Muscle layer of duodenum (tissue), 2 donors: Measurements from ENCODE around the gene ARL4C.

Experiments used
- H3K27ac ChIP-seq: one replicate; pipeline ENCODE4 v1.7.0; 2013; ENCODE audit warnings: mild to moderate bottlenecking, low read length
- H3K27me3 ChIP-seq: one replicate; pipeline ENCODE4 v1.7.0; 2013; ENCODE audit warnings: low read depth, mild to moderate bottlenecking, control low read depth, low read length
- H3K36me3 ChIP-seq, 2 donors: one replicate each; pipeline ENCODE4 v1.7.0; 2013; ENCODE audit warnings: low read length in 2 of 2, control low read depth in 1 of 2, mild to moderate bottlenecking in 1 of 2; ENCODE audit not compliant: insufficient read depth in 2 of 2, control insufficient read depth in 1 of 2
- H3K4me1 ChIP-seq, 2 donors: one replicate each; pipeline ENCODE4 v1.7.0; 2013; ENCODE audit warnings: low read length in 2 of 2, mild to moderate bottlenecking in 2 of 2, control low read depth in 1 of 2, moderate library complexity in 1 of 2; ENCODE audit not compliant: insufficient read depth in 2 of 2, control insufficient read depth in 1 of 2
- H3K4me3 ChIP-seq, 2 donors: one replicate each; pipeline ENCODE4 v1.7.0; 2013; ENCODE audit warnings: low read length in 2 of 2, low read depth in 1 of 2, mild to moderate bottlenecking in 1 of 2
- H3K9me3 ChIP-seq, 2 donors: one replicate each; pipeline ENCODE4 v1.7.0; 2013; ENCODE audit warnings: low read length in 2 of 2, control low read depth in 1 of 2, mild to moderate bottlenecking in 1 of 2; ENCODE audit not compliant: control insufficient read depth in 1 of 2
- donor health status: healthy.

Gene ARL4C

GRCh38 chr2:234496835-234497593 lies at the start of gene ARL4C:
TSS of gene ARL4C (minus strand) at chr2:234497081. CDS start at chr2:234496586, 495 bp downstream.
- no peaks in the 10 kb centered on the region for H3K36me3 ChIP-seq
- peaks cover 4% of the 10 kb centered on the region for H3K27me3 ChIP-seq
- peaks cover 0 to 13% of the 10 kb centered on the region in 2 donors for H3K4me1 ChIP-seq
- peak within 1 kb of the TSS; percentile 52 for H3K27ac ChIP-seq
- H3K9me3 ChIP-seq, result no peaks in the 10 kb centered on the region
- peak within 1 kb of the TSS; percentile 67 to 75 for H3K4me3 ChIP-seq

GRCh38 chr2:234544659-234545611 lies 48.1 kb upstream of the ARL4C start:
- H3K4me1 ChIP-seq, result peaks cover 0 to 5% of the 10 kb centered on the region in 2 donors
- no peaks in the 10 kb centered on the region for H3K27me3 ChIP-seq
- H3K4me3 ChIP-seq, result no peak overlapping the region

GRCh38 chr2:234542742-234543141 lies 45.9 kb upstream of the ARL4C start:
- Histone ChIP-seq H3K9me3 (no peaks in the 10 kb centered on the region), H3K4me1 (no peaks in the 10 kb centered on the region), H3K4me3 (no peak overlapping the region), H3K27ac (no peak overlapping the region), H3K27me3 (no peaks in the 10 kb centered on the region), H3K36me3 (no peaks in the 10 kb centered on the region)

More at GRCh38 chr2:234544659-234545611, 48.1 kb upstream of the ARL4C start:
- Histone ChIP-seq H3K27ac (no peak overlapping the region), H3K9me3 (no peaks in the 10 kb centered on the region), H3K36me3 (no peaks in the 10 kb centered on the region)

GRCh38 chr2:234537929-234538328 lies 41.0 kb upstream of the ARL4C start:
- H3K4me3 ChIP-seq, result no peak overlapping the region

GRCh38 chr2:234536178-234536965 lies 39.5 kb upstream of the ARL4C start:
- Histone ChIP-seq H3K4me1 (peaks cover 0 to 3% of the 10 kb centered on the region in 2 donors), H3K27me3 (no peaks in the 10 kb centered on the region)

More at GRCh38 chr2:234537929-234538328, 41.0 kb upstream of the ARL4C start:
- Histone ChIP-seq H3K9me3 (no peaks in the 10 kb centered on the region), H3K27me3 (no peaks in the 10 kb centered on the region), H3K36me3 (no peaks in the 10 kb centered on the region), H3K4me1 (peaks cover 0 to 3% of the 10 kb centered on the region in 2 donors), H3K27ac (no peak overlapping the region)

GRCh38 chr2:234535464-234535863 lies 38.6 kb upstream of the ARL4C start:
- H3K27me3 ChIP-seq, result no peaks in the 10 kb centered on the region

More at GRCh38 chr2:234536178-234536965, 39.5 kb upstream of the ARL4C start:
- no peaks in the 10 kb centered on the region for H3K9me3 ChIP-seq
- H3K27ac ChIP-seq, result no peak overlapping the region
- H3K4me3 ChIP-seq, result no peak overlapping the region
- H3K36me3 ChIP-seq, result no peaks in the 10 kb centered on the region

GRCh38 chr2:234534515-234534914 lies 37.6 kb upstream of the ARL4C start:
- peaks cover 0 to 3% of the 10 kb centered on the region in 2 donors for H3K4me1 ChIP-seq
- no peaks in the 10 kb centered on the region for H3K36me3 ChIP-seq
- no peak overlapping the region for H3K4me3 ChIP-seq

More at GRCh38 chr2:234535464-234535863, 38.6 kb upstream of the ARL4C start:
- Histone ChIP-seq H3K36me3 (no peaks in the 10 kb centered on the region), H3K9me3 (no peaks in the 10 kb centered on the region), H3K4me3 (no peak overlapping the region), H3K27ac (no peak overlapping the region), H3K4me1 (peaks cover 0 to 3% of the 10 kb centered on the region in 2 donors)

GRCh38 chr2:234533626-234534025 lies 36.7 kb upstream of the ARL4C start:
- no peak overlapping the region for H3K27ac ChIP-seq
- H3K9me3 ChIP-seq, result no peaks in the 10 kb centered on the region
- H3K36me3 ChIP-seq, result no peaks in the 10 kb centered on the region
- no peaks in the 10 kb centered on the region for H3K27me3 ChIP-seq
- H3K4me3 ChIP-seq, result no peak overlapping the region
- peaks cover 0 to 3% of the 10 kb centered on the region in 2 donors for H3K4me1 ChIP-seq

More at GRCh38 chr2:234534515-234534914, 37.6 kb upstream of the ARL4C start:
- Histone ChIP-seq H3K9me3 (no peaks in the 10 kb centered on the region), H3K27ac (no peak overlapping the region), H3K27me3 (no peaks in the 10 kb centered on the region)

- H3K9me3 ChIP-seq, result peaks cover 0 to 11% of the 10 kb centered on the region in 2 donors
- H3K36me3 ChIP-seq, result no peaks in the 10 kb centered on the region
- H3K27me3 ChIP-seq, result no peaks in the 10 kb centered on the region
- no peak overlapping the region for H3K4me3 ChIP-seq
- no peak overlapping the region for H3K27ac ChIP-seq
- H3K4me1 ChIP-seq, result no peaks in the 10 kb centered on the region
These were observed 31.7 kb upstream of the ARL4C start for GRCh38 chr2:234528410-234529148.

GRCh38 chr2:234526711-234527110 lies 29.8 kb upstream of the ARL4C start:
- H3K4me1 ChIP-seq, result no peaks in the 10 kb centered on the region
- H3K9me3 ChIP-seq, result peaks cover 0 to 11% of the 10 kb centered on the region in 2 donors

More at GRCh38 chr2:234526711-234527110, 29.8 kb upstream of the ARL4C start:
- Histone ChIP-seq H3K27ac (no peak overlapping the region), H3K36me3 (no peaks in the 10 kb centered on the region), H3K27me3 (no peaks in the 10 kb centered on the region), H3K4me3 (no peak overlapping the region)
